Activated T-cell treated with anti-CD3 and anti-CD28 coated beads, Interleukin-2, amount 50 U/mL, for 48 hours (primary cell): ENCODE measurements around the gene IL21R.
A peak's percentile ranks its signal among the peaks of the same experiment; 100 is the strongest.

Experiments used
- DNase-seq, 2 experiments: peaks; one replicate each; pipeline ENCODE4 v3.0.0-alpha.2; 2020

Gene IL21R

GRCh38 chr16:27402964-27403600 is 1.1 kb downstream of the IL21R start:
- peak; percentile 71 to 74 for DNase-seq

GRCh38 chr16:27403601-27403992 is 1.6 kb downstream of the IL21R start:
- DNase-seq = peak; percentile 51 to 66

GRCh38 chr16:27404163-27404823 is 2.3 kb downstream of the IL21R start:
- DNase-seq = peak; percentile 61 to 65

- DNase-seq = peak; percentile 91 to 93
Measured at GRCh38 chr16:27405546-27406451, 3.8 kb downstream of the IL21R start.

- peak; percentile 73 for DNase-seq
Measured at GRCh38 chr16:27406511-27407128, 4.6 kb downstream of the IL21R start.

GRCh38 chr16:27407133-27407532 is 5.2 kb downstream of the IL21R start:
- DNase-seq = peak in 1 of 2 experiments; percentile 40

GRCh38 chr16:27408012-27408601 is 6.1 kb downstream of the IL21R start:
- peak in 1 of 2 experiments; percentile 60 for DNase-seq

- peak in 1 of 2 experiments; percentile 55 for DNase-seq
Measured at GRCh38 chr16:27408602-27409031, 6.6 kb downstream of the IL21R start.

GRCh38 chr16:27409958-27410357 is 8.0 kb downstream of the IL21R start:
- peak in 1 of 2 experiments; percentile 29 for DNase-seq

- DNase-seq = no peak
Measured at GRCh38 chr16:27410761-27411160, 8.8 kb downstream of the IL21R start.

- DNase-seq = no peak
Measured at GRCh38 chr16:27413956-27414355, 12.0 kb downstream of the IL21R start.

GRCh38 chr16:27414788-27415431 is 12.9 kb downstream of the IL21R start:
- DNase-seq = no peak

- DNase-seq = peak; percentile 59 to 63
Measured at GRCh38 chr16:27417047-27417671, 15.2 kb downstream of the IL21R start.

GRCh38 chr16:27421961-27422740 is 20.2 kb downstream of the IL21R start:
- no peak for DNase-seq

GRCh38 chr16:27424772-27425498 is 23.0 kb downstream of the IL21R start:
- peak; percentile 16 to 18 for DNase-seq

GRCh38 chr16:27425961-27426360 is 24.0 kb downstream of the IL21R start:
- DNase-seq = no peak

- peak; percentile 80 to 85 for DNase-seq
Measured at GRCh38 chr16:27426423-27427408, 24.7 kb downstream of the IL21R start.

GRCh38 chr16:27427538-27427937 is 25.6 kb downstream of the IL21R start:
- peak in 1 of 2 experiments; percentile 11 for DNase-seq
